T-helper 9 cell (primary cell): ENCODE measurements around the gene FHAD1.
A peak's percentile ranks its signal among the peaks of the same experiment; 100 is the strongest.

Source experiments
- DNase-seq: peaks from one replicate; pipeline ENCODE4 v3.0.0-alpha.2; 2020

The FHAD1 gene

DNA sequence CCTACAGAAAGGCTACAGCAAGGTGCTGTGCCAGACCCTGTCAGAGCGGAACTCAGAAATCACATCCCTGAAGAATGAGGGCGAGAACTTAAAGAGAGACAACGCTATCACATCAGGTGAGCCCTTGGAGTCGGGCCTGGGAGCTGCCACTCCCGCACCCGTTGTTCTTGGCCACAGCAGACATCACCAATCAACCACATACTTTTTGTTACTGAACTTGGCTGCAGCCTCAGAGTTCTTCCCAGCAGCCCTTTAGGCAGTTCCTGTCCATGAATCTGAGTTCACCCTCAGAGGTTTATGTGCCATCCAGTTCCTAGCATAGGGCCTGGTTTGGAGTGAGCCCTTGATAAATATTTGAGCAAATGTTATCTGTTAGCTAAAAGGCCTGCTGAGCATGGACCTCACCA, 61.6 kb downstream of the FHAD1 start:
- DNase-seq, result no peak

DNA sequence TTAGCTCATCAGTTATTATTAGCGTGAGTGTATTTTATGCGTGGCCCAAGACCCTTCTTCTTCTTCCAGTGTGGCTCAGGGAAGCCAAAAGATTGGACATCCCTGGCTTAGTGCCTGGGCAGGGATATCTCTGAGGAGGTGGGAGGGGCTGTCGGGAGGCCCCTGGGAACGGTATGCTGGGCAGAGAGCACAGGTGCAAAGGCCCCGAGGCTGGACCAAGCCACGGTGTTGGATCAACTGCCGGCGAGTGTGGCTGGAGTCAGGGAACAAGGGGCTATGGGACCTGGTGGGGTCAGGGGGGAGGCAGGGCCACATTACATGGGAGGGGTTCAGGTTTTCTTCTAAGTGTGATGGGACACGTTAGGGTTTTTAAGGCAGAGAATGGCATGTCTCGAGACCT, 62.7 kb downstream of the FHAD1 start:
- DNase-seq, result no peak

DNA sequence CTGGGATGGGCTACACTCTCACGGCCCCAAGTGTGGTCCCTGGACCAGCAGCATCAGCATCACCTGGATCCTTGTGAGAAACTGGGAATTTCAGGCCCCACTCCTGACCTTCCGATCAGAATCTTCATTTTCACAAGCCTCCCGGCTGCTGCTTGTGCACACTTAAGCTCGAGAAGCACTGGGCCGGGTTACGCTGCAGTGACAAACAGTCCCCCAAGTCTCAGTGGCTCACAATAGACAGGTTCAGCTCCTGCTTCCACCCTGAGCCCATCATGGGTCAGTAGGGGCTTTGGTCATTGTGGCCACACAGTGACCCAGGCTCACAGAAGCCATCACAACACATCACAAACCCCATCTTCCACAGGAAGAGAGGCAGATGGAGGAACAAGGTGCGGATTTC, 63.5 kb downstream of the FHAD1 start:
- DNase-seq, result no peak

DNA sequence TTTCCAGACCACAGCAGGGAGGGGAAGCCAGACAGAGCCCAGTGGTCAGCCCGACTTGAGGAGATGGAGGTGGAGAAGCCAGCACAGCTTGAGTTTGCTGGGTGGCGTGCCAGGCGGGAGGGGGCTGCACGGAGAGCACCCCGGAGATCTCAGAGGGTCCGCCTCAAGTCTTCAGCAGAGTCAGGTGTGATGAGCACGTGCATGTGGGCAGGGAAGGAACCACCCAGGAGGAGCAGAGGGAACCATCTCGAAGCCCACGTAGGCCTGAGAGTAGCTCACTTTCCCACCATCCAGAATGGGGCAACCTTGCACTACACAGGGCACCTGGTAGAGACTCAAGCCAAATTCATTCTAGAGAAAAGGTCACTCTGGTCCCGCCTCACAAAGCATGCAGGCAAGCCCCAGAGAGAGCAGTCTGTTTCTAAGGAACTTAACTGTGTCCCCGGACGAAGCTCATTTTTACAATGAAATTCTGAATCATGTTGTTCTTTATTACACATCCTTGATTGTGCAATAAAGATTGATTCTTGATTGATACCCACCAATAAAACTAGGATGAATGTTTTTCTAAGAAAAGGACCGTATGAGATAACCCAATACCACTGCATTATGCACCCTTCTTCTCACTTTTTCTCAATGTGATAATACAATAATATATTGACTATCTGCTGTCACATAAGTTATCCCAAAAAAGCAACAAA, 64.2 kb downstream of the FHAD1 start:
- no peak for DNase-seq

DNA sequence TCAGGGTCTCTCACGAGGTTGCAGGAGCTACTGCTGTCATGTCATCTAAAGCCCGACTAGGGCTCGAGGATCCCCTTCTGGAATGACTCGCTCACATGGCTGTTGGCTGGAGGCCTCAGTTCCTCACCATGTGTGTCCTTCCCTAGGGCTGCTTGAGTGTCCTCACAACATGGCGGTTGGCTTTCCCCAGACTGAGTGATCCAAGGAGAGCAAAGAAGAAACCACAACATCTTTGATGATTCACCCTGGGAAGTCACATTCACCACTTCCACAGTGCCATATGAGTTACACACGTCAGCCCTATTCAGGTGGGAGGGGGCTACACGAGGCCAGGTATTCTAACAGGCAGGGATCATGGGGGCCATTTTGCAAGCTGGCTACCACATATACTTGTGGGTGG, 64.9 kb downstream of the FHAD1 start:
- DNase-seq, result no peak

DNA sequence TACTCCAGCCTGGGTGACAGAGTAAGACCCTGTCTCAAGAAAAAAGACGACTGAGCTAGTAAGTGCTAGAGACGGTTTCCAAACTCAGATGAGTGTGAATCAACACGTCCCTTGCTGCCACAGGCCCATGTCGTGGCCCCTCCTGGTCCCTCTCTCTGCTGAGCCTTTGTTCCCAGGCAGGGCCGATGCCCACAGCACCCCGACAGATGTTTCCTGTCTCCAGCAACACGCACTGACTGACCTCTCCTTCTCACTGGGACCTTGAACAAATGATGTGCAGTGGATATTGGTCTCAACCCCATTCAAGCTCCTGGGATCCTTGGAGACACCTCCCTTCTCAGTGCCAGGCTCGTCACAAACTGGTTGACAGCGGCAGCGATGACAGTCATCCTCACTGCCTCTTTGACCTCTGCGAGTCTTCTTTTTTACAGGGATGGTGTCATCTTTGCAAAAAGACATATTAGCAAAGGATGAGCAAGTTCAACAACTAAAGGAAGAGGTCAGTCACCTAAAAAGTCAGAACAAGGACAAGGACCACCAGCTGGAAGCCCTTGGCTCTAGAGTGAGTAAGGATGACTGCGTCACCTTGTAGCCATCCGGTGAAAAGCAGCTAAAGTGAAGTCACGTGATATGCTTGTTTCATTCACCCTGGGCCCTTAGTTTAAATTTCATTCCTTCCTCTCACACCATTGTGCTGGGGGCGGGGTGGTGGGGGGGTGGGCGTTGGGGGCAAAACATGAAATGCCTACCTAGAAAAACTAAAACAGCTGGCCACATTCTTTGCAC, 65.8 kb downstream of the FHAD1 start:
- no peak for DNase-seq

DNA sequence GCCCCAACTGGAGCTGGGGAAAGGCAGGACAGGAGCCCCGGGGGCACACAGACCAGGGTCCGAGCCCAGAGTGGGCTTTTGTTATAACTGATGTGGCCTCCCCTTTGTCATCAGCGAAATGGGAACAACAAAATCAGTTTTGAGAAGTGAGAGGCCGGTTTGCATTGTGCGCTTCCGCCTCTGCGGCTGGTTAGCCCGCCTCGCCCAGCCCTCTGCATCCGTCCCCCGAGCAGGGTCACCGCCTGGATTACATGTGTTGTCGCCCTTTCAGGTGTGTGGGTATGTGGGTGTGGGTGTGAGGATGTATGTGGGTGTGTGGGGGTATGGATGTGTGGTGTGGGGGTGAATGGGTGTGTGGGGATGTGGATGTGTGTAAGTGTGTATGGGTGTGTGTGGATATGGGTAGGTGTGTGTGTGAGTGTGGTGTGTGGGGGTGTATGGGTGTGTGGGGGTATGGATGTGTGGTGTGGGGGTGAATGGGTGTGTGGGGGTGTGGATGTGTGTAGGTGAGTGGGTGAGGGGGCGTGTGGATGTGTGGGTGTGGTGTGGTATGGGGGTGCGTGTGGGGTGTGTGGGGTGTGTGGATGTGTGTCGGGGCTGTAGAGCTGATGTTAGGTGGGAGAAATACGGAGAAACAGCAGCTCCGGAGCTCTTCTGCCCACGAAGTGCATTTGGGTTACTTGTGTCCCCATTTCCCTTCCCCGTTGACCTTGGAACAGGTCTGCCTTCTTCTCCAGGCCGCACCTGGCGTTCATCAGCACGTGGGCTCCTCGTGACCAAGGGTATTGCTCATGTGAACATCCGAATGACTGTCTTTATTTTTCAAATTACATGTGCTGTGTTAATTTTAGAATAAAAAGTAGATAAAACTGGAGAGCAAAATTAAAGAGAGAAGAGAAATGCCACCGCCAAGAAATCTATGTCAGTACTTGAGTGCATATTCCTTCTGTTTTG, 67.6 kb downstream of the FHAD1 start:
- no peak for DNase-seq

DNA sequence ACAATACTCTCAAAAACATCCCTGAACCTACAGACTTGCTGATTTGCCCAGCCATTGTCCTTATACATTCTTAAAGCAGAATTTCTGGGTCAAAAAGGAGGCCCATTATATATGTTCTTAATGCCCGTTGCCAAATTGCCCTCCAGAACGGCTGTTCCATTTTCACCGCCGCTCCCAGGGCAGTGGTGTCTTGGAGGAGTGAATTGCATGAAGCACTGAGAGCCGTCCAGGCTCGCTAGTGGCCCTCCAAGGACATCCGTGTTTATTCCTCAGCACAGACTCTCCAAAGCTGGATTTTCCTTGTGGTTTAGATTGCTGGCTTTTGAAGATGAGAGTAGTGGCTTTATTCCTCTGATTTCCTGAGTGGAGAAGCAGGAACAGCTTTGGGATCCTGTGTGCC, 68.8 kb downstream of the FHAD1 start:
- DNase-seq, result no peak

DNA sequence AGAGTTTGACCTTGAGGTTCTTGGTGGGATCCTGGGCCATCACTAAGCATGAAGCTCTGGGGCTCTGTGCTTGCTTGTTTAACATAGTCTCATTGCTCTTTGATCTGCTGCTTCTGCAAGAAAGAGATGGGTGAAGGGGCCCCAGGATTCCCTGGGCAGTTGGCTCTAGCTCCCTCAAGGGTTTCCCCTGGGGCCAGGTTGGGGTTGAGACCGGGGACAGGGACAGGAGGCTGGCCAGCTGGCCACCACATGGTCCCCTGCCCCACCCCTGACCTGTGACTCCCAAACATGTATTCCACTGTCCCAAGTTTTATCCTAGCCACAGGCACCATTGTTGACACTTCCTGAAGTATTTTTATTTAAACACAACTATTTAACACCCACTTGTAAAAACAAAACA, 69.5 kb downstream of the FHAD1 start:
- no peak for DNase-seq

DNA sequence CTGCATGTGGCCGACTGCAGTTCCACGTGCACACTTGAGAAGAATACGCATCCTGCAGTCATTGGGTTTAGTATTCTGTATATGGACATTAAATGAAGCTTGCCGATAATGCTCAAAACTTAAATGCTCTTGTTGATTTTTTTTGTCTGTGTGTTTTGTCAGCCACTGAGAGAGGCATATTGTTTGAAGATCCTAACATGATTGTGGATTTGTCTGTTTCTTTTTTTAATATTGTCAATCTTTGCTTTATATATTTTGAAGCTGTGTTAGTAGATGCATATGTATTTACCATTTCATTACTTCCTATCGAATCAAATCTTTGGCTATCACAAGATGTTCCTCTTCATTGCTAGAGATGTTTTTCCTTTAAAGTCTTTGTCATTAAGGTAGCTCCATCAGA, 73.2 kb downstream of the FHAD1 start:
- no peak for DNase-seq

DNA sequence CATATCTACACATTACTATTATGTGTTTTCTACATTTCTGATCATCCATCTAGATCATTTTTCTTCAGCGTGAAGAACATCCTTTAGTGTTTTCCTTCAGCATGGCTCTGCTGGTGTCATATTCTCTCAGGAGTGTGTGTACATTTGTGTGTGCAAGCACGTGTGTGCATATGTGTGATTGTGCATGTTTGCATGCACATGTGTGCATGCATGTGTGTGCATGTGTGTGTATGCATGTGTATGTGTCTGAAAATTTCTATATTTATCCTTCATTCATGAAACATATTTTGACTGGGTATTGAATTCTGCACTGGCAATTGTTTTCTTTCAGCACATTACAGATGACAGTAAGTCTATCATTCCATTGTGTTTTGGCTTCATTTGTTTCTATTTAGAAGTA, 74.6 kb downstream of the FHAD1 start:
- no peak for DNase-seq

DNA sequence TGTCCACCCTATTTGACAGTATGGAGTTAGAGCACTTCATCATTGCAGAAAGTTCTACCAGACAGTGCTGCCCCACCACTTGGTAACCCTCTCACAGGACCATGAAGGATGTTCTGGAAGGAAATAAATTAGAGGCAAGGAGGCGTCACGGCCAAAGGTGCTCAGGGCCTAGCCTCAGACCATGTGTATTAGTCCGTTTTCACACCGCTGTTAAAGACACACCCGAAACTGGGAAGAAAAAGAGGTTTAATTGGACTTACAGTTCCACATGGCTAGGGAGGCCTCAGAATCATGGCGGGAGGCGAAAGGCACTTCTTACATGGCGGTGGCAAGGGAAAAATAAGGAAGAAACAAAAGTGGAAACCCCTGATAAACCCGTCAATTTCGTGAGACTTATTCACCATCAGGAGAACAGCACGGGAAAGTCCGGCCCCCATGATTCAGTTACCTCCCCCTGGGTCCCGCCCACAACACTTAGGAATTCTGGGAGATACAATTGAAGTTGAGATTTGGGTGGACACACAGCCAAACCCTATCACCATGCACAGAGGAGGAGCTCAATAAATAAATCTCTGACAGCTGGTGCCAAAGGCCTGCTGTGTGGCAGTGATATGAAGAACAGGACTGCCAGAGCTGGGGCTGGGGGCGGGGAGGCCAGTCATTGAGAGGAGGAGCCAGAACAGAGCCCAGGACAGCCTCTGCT, 75.8 kb downstream of the FHAD1 start:
- DNase-seq, result no peak

DNA sequence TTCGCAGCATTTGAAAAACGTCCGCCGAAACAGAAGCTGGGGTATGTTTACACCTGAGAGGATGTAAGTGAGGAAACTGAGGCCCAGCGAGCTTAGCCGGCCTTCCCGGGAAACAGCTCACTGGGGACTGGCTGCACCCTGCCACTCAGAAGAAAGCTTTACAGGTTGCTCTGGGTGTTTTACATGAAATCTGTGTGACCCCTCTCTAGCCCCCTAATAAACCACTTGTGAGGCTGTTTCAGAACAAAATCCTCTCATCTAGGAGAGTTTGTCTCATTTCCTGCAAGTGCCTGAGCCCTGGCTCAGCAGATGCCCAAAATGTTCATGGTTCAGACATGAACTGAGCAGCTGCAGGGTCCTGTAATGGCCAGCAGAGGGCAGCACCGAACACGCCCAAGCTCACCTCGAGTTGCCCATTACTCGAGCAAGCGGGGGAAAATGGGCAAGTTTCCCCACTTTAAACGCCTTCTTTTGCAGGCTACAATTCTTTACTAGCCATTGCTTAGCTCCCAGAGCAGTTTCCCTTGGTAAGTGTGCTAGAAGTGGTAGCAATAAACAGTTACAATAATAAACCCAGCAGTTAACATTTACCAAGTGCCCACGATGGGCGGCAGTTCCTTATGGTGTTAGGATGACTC, 76.4 kb downstream of the FHAD1 start:
- DNase-seq, result peak; percentile 68

DNA sequence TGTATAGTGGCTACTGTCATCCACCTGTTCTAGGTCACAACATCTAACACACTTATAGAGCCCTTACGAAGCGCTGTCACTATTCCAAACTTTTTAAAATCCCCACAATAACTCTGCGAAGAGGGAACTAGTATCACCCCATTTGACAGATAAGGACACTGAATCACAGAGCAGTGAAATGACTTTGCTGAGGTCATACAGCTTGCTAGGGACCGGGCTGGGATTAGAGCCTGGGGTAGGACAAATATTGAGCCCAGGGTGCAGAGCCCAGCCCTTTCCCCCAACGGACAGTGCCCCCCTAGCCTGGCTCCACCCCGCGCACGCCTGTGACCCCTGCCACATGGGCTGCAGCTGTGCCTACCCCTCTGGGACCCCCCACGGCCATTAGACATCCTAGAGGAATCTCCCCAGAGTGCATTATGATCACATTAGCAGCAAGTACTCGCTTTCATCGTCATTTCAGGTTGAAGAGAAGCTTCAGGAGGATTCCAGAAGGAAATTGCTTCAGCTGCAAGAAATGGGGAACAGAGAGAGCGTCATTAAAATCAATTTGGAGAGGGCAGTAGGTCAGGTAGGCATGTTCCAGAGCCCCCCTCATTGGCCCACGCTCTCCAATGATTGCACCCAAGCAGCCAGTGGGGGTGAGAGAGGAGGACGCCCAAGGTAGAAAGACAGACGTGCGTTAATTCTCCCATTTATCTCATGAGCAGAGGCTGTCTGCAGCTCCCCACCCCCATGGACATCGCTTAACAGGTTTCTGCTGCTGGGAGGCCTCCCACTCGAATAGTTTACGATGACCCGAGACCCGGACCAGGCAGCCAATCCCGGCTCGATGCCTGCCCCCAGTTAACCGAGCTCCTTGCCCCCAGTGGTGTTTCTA, 77.2 kb downstream of the FHAD1 start:
- DNase-seq, result no peak

DNA sequence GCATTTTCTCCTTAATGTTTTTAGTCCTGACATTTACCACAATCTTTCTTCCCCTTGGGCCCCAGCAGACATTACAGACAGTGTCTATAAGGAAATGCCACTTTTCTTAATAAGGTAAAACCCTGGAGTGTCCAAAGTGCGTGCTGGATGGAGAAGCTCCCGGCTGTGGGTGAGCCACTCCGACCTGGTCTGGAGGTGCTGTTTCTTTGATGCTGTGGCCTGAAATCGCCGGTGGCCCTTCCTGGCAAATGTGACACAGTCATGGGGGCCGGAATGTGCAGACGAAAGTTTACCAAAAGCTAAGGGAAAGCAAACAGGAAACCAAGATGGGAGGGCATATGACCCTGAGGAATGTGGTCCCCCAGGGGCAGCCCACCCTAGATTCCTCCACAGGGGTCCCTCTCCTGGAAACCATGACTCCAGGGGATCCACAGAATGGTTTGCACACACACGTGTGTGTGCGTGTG, 77.9 kb downstream of the FHAD1 start:
- no peak for DNase-seq

DNA sequence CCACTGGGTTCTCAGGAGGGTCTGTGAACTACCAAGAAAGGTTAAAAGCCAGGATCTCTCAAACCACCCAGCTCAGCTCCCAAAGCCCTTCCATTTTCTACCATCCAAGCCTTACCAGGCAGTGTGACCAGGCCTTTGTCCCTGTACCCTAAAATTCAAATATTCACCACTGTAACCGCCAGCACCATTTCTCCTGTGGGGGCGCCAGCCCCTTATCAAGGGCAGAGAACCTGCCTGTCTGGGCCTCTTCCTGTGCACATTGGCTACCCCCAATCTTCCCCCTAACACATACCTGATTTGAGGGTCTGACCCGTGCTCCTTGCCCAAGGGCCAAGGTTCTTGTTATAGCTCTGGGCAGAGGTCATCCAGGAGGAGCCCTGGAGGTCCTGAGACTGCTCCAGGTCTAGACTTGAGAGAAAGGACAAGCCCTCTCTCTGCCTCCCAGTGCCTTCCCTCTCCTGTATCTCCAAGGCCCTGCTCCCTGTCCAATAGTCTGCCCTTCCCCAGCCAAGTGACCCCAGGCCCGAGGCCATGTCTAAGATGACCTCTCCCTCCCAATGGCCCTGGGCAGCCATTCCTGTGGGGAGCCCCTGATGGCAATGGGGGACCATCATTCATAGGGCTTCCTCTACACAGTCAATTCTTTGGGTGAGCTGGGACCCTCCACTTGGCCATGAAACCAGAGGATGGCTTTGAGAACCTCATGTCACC, 78.5 kb downstream of the FHAD1 start:
- no peak for DNase-seq

DNA sequence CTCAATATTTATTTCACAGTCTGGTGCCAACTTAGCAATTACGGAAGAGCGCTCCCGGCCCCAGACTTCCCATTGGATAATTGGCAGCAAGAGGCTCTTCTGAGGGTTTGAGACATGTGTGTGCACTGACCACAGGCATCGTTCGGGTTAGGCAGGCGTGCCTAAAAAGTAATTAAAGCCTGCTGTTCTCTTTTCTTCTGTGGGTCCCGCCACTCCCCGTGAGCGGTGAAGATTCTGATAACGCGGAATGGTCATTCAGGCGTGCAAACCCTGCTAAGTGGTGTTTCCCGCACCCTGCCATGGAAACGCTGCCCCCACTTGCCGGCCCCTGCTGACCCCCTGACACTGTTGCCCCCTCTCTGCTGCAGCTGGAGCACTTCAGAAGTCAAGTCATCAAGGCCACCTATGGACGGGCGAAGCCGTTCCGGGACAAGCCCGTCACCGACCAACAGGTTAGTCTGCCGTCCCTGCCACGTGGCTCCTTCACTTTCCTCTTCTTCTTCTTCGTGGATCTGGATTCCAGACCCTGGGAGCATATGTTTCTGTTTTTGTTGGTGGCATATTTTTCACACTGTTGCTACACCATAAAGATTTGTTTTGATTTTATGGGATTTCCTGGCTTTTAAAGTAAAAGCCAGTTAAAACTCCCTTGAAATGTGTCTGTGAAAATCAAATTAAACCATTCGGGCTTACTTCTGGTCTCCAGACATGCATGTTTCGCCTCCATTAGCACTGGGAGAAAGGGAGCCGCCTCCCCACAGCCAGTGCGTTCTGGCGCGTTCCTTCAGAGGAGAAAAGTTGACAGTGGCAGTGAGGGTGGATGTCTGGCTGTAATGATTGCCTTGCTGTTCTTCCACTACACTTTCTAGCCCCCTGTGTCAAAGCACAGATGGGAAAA, 79.9 kb downstream of the FHAD1 start:
- no peak for DNase-seq

DNA sequence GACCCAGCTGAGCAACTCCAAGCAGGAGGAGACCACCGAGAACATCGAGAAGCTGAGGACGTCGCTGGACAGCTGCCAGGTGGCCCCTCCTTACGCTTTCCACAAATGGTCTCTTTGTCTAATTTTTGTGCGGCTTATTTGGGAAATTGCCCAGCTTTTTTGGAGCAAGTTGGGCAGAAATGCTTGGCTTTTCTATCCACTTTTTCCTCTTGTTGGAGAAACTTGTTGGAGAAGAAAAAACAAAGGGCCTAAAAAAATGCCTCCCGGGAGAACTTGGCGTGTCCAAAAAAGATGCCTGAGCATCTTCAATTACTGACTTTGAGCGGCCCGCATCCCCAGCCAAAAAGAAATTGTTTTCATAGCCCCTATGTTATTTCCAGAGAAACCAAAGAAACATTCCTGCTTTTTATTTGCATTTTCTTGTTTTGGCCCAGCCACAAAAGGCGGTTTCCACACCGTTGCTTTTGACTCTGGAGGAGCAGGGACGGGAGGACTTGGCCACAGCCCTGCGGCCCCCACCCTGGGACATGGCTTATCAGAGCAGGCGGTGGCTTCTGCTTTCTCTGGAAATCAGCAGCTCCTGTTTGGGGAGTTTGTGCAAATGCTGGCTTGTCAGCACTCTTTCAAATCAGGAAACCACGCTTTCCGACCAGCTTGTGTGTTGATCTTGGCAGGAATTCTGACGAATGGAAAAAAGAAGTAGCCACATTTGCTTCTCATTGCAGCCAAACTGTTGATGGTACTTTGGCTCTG, 81.5 kb downstream of the FHAD1 start:
- no peak for DNase-seq
